HL-60/S4 treated with phorbol 12-myristate 13-acetate at 8.2 ng/mL for 4 days and 3 days (cell line): ENCODE measurements around the gene FKBP1B.
"Not testable (repeated sequence)": the region's sequence is repeated elsewhere in the genome, so short reads cannot be mapped to it uniquely, and the experiment has no call there.

Experiments
- in situ Hi-C: fragments of 300-500 bp; cut with MboI; formaldehyde crosslinking; loops from 2 replicates; pipeline ENCODE4 v1.15.0; 2022; ENCODE audit warnings: low sequenced_read_pairs

The FKBP1B gene

GRCh38 chr2:24049485-24050021, at the start of gene FKBP1B:
FKBP1B (plus strand) TSS chr2:24049741; CDS start chr2:24049850, 109 bp downstream.
- in situ Hi-C loops = no loop called here

- in situ Hi-C loops = no loop called here
Observed at GRCh38 chr2:24007693-24008092, 41.8 kb upstream of the FKBP1B start.

GRCh38 chr2:24008672-24009366, 40.7 kb upstream of the FKBP1B start:
- in situ Hi-C loops = no loop called here

- in situ Hi-C loops = no loop called here
Observed at GRCh38 chr2:24009367-24009679, 40.2 kb upstream of the FKBP1B start.

- in situ Hi-C loops = no loop called here
Observed at GRCh38 chr2:24009680-24010476, 39.7 kb upstream of the FKBP1B start, which contains the start of gene MFSD2B. MFSD2B (plus strand) TSS chr2:24010085; CDS start chr2:24010097, 12 bp downstream.

- in situ Hi-C loops = no loop called here
Observed at GRCh38 chr2:24010477-24011249, 38.9 kb upstream of the FKBP1B start.

- in situ Hi-C loops = no loop called here
Observed at GRCh38 chr2:24011250-24012104, 38.1 kb upstream of the FKBP1B start.

GRCh38 chr2:24012521-24013188, 36.9 kb upstream of the FKBP1B start:
- in situ Hi-C loops = no loop called here

- in situ Hi-C loops = not testable (repeated sequence)
Observed at GRCh38 chr2:24014902-24015301, 34.6 kb upstream of the FKBP1B start.

- in situ Hi-C loops = no loop called here
Observed at GRCh38 chr2:24015562-24016375, 33.8 kb upstream of the FKBP1B start.

GRCh38 chr2:24016376-24016761, 33.2 kb upstream of the FKBP1B start:
- in situ Hi-C loops = no loop called here

- in situ Hi-C loops = no loop called here
Observed at GRCh38 chr2:24016853-24017703, 32.5 kb upstream of the FKBP1B start.

GRCh38 chr2:24017711-24018110, 31.8 kb upstream of the FKBP1B start:
- in situ Hi-C loops = no loop called here

- in situ Hi-C loops = no loop called here
Observed at GRCh38 chr2:24018241-24018640, 31.3 kb upstream of the FKBP1B start.

GRCh38 chr2:24019729-24020128, 29.8 kb upstream of the FKBP1B start:
- in situ Hi-C loops = no loop called here

- in situ Hi-C loops = no loop called here
Observed at GRCh38 chr2:24020244-24020643, 29.3 kb upstream of the FKBP1B start.

- in situ Hi-C loops = no loop called here
Observed at GRCh38 chr2:24021122-24021998, 28.2 kb upstream of the FKBP1B start.
